A549 (cell line): ENCODE measurements around the gene PAIP2B.

Experiments used
- JUN ChIP-seq, 2 experiments: fragments of >200 bp; sonication (Bioruptor Twin); formaldehyde crosslinking; IDR thresholded peaks; 2 replicates in 1 of 2; 3 replicates in 1 of 2; pipeline ENCODE4 v1.6.1; 2016 to 2017
- NFE2L2 ChIP-seq: fragments of 150-350 bp; conservative IDR thresholded peaks from 2 replicates; pipeline ENCODE4 v1.6.1; 2014; ENCODE audit warnings: low read length
- TF ChIP-seq, protein P1 (sequence below): fragments of >200 bp; sonication (Bioruptor Twin); formaldehyde crosslinking; IDR thresholded peaks from 3 replicates; pipeline ENCODE4 v1.5.1; 2016

DNA sequence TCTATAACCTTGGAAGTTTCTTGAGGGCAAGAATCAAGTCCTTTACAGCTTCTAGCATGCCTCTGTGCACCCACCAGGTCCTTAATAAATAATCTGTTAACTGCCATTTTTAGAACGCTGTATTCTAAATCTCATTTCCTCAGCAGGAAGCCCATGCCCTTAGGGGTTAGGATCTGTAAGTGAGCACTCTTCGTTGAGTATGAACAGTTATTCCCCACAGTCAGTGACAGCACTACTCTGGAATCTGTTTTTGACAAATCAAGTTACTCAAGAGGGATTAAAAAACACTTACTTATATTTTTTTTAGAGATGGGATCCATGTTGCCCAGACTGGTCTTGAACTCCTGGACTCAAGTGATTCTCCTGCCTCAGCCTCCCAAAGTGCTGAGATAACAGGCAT is 14.6 kb downstream of the PAIP2B start:
- TF ChIP-seq, protein P1, sequence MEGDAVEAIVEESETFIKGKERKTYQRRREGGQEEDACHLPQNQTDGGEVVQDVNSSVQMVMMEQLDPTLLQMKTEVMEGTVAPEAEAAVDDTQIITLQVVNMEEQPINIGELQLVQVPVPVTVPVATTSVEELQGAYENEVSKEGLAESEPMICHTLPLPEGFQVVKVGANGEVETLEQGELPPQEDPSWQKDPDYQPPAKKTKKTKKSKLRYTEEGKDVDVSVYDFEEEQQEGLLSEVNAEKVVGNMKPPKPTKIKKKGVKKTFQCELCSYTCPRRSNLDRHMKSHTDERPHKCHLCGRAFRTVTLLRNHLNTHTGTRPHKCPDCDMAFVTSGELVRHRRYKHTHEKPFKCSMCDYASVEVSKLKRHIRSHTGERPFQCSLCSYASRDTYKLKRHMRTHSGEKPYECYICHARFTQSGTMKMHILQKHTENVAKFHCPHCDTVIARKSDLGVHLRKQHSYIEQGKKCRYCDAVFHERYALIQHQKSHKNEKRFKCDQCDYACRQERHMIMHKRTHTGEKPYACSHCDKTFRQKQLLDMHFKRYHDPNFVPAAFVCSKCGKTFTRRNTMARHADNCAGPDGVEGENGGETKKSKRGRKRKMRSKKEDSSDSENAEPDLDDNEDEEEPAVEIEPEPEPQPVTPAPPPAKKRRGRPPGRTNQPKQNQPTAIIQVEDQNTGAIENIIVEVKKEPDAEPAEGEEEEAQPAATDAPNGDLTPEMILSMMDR, result no peak
- TF ChIP-seq JUN (IDR thresholded peaks at IDR 0.05) (no peak), NFE2L2 (no peak)
